ENCODE measurements around the gene ORC4.

Gene ORC4

GRCh38 chr2:148052687-148053086 lies 32.1 kb upstream of the ORC4 start:
- no peaks in the 10 kb centered on the region for H3K9me3 ChIP-seq
- no peak overlapping the region for H3K27ac ChIP-seq
- H3K4me3 ChIP-seq (ENCODE audit: low read depth in 1 of 2, low read length in 1 of 2) = no peak overlapping the region
- H3K27me3 ChIP-seq = no peaks in the 10 kb centered on the region
- no peaks in the 10 kb centered on the region for H3K36me3 ChIP-seq
- H3K4me1 ChIP-seq (ENCODE audit: control insufficient read depth in 1 of 2, insufficient read depth in 1 of 2, low read depth in 1 of 2, low read length in 1 of 2) = no peaks in the 10 kb centered on the region
- no peak for TF ChIP-seq CTCF (IDR thresholded peaks at IDR 0.05)

DNA sequence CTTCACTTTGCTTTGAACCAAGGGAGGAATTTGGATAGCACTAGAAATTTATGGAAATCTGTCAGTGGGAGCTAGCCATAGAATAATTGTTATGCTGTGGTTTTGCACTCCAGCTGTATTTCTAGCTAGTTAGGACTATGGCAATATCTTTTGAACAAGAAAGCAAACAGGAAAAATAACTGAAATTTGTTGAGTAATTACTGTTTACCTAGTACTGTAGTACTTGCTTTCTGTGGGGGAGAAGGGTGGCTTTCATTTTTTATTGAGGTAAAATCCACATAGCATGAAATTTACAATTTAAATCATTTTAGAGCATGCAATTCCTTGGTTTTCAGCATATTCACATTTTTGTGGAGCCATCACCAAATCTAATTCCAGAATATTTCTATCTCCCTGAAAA lies 28.7 kb upstream of the ORC4 start:
- Histone ChIP-seq H3K9me3 (no peaks in the 10 kb centered on the region), H3K4me1 (ENCODE audit: control insufficient read depth in 1 of 2, insufficient read depth in 1 of 2, low read depth in 1 of 2, low read length in 1 of 2) (no peaks in the 10 kb centered on the region), H3K27ac (no peak overlapping the region), H3K4me3 (ENCODE audit: low read depth in 1 of 2, low read length in 1 of 2) (no peak overlapping the region), H3K36me3 (no peaks in the 10 kb centered on the region), H3K27me3 (no peaks in the 10 kb centered on the region)
- TF ChIP-seq CTCF (IDR thresholded peaks at IDR 0.05) = no peak

- Histone ChIP-seq H3K36me3 (no peaks in the 10 kb centered on the region), H3K4me3 (ENCODE audit: low read depth in 1 of 2, low read length in 1 of 2) (no peak overlapping the region), H3K27me3 (no peaks in the 10 kb centered on the region), H3K4me1 (ENCODE audit: control insufficient read depth in 1 of 2, insufficient read depth in 1 of 2, low read depth in 1 of 2, low read length in 1 of 2) (no peaks in the 10 kb centered on the region), H3K27ac (no peak overlapping the region), H3K9me3 (no peaks in the 10 kb centered on the region)
- TF ChIP-seq CTCF (IDR thresholded peaks at IDR 0.05) = no peak
Observed at GRCh38 chr2:148048475-148049221, 28.1 kb upstream of the ORC4 start.

DNA sequence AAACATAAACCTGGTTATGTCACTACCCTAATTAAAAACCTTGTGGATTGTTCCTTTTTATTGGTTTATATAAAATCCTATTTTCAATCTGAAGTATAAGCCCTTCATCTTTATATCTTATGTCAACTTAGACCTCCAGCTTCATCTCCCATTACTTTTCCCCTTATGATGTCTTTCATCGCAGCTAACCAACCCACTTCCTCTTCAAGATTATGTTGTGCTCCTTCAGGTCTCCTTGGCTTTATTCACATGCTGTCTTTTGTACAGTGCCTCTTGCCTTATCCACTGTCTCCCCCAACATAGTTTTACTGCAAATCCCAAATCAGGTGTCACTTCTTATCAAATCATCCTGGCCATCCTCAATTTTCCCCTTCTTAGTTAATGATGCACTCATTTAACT lies 26.3 kb upstream of the ORC4 start:
- Histone ChIP-seq H3K27me3 (no peaks in the 10 kb centered on the region), H3K9me3 (no peaks in the 10 kb centered on the region), H3K27ac (no peak overlapping the region), H3K4me1 (ENCODE audit: control insufficient read depth in 1 of 2, insufficient read depth in 1 of 2, low read depth in 1 of 2, low read length in 1 of 2) (no peaks in the 10 kb centered on the region), H3K36me3 (no peaks in the 10 kb centered on the region), H3K4me3 (ENCODE audit: low read depth in 1 of 2, low read length in 1 of 2) (no peak overlapping the region)
- no peak for TF ChIP-seq CTCF (IDR thresholded peaks at IDR 0.05)

DNA sequence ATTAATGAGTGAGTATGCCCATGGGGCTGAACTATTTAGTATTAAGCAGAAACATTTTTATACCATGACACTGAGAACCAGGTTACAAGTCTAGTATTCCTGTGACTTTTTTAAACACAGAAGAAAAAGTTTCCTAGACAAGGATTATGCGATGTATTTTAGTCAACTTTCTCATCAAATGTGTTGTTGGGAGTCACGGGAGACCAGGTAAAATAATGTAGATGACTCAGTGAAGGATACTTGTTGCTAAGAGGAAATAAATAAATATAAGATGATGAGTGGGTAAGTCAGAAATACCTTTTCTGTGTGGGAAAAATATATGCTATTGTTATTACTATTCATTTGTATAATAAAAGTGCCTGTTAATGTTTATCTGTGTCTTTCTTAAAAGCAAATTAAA lies 23.8 kb upstream of the ORC4 start:
- Histone ChIP-seq H3K27me3 (no peaks in the 10 kb centered on the region), H3K27ac (no peak overlapping the region), H3K4me3 (ENCODE audit: low read depth in 1 of 2, low read length in 1 of 2) (no peak overlapping the region), H3K9me3 (no peaks in the 10 kb centered on the region), H3K36me3 (peaks cover 6% of the 10 kb centered on the region), H3K4me1 (ENCODE audit: control insufficient read depth in 1 of 2, insufficient read depth in 1 of 2, low read depth in 1 of 2, low read length in 1 of 2) (peaks cover 0 to 7% of the 10 kb centered on the region in 2 experiments)
- no peak for TF ChIP-seq CTCF (IDR thresholded peaks at IDR 0.05)

Data from neutrophil (primary cell).